ENCODE data around the gene EMILIN2.

Gene EMILIN2

GRCh38 chr18:2818281-2818680 is 28.5 kb upstream of the EMILIN2 start:
- TF ChIP-seq ZFX (IDR thresholded peaks at IDR 0.05; ENCODE audit: borderline replicate concordance) (no peak), CTCF (IDR thresholded peaks at IDR 0.05) (no peak)
- no peak overlapping the region for H3K27ac ChIP-seq

GRCh38 chr18:2821695-2822094 is 25.1 kb upstream of the EMILIN2 start:
- no peak overlapping the region for H3K27ac ChIP-seq
- no peak for TF ChIP-seq ZFX (IDR thresholded peaks at IDR 0.05; ENCODE audit: borderline replicate concordance)
- TF ChIP-seq CTCF (IDR thresholded peaks at IDR 0.05): no peak

GRCh38 chr18:2822213-2822921 is 24.4 kb upstream of the EMILIN2 start:
- no peak overlapping the region for H3K27ac ChIP-seq

GRCh38 chr18:2823202-2823601 is 23.6 kb upstream of the EMILIN2 start:
- no peak overlapping the region for H3K27ac ChIP-seq
- TF ChIP-seq CTCF (IDR thresholded peaks at IDR 0.05) (no peak), ZFX (IDR thresholded peaks at IDR 0.05; ENCODE audit: borderline replicate concordance) (no peak)

More at GRCh38 chr18:2822213-2822921, 24.4 kb upstream of the EMILIN2 start:
- TF ChIP-seq CTCF (IDR thresholded peaks at IDR 0.05): no peak
- TF ChIP-seq ZFX (IDR thresholded peaks at IDR 0.05; ENCODE audit: borderline replicate concordance): no peak

GRCh38 chr18:2823966-2824365 is 22.8 kb upstream of the EMILIN2 start:
- TF ChIP-seq CTCF (IDR thresholded peaks at IDR 0.05) (no peak), ZFX (IDR thresholded peaks at IDR 0.05; ENCODE audit: borderline replicate concordance) (no peak)
- no peak overlapping the region for H3K27ac ChIP-seq

- TF ChIP-seq ZFX (IDR thresholded peaks at IDR 0.05; ENCODE audit: borderline replicate concordance): no peak
- TF ChIP-seq CTCF (IDR thresholded peaks at IDR 0.05): no peak
- H3K27ac ChIP-seq: no peak overlapping the region
These were observed 21.9 kb upstream of the EMILIN2 start for GRCh38 chr18:2824865-2825264.

- TF ChIP-seq ZFX (IDR thresholded peaks at IDR 0.05; ENCODE audit: borderline replicate concordance) (no peak), CTCF (IDR thresholded peaks at IDR 0.05) (no peak)
- no peak overlapping the region for H3K27ac ChIP-seq
These were observed 21.1 kb upstream of the EMILIN2 start for GRCh38 chr18:2825613-2826175.

Measured in 22Rv1 (cell line).